Hepatocyte (in vitro differentiated cells): ENCODE results near the gene ADGRG6. TPM values are rescaled to one million over a fixed set of nuclear protein-coding genes. Genes with fewer than 3 reads are reported as not detected.

ENCODE experiments used
- DNase-seq: peaks from one replicate; pipeline ENCODE4 v3.0.0-alpha.2; 2016; ENCODE audit warnings: low spot score
- H2AFZ ChIP-seq: fragments of 200-600 bp; sonication (generic); 2 replicates; pipeline ENCODE4 v1.6.0; 2016; ENCODE audit warnings: antibody characterized with exemption, mild to moderate bottlenecking
- H3K27ac ChIP-seq: fragments of 200-600 bp; sonication (generic); 2 replicates; pipeline ENCODE4 v1.5.1; 2016; ENCODE audit warnings: mild to moderate bottlenecking
- H3K27me3 ChIP-seq: fragments of 200-600 bp; sonication (generic); 2 replicates; pipeline ENCODE4 v1.6.1; 2016
- H3K36me3 ChIP-seq: fragments of 200-600 bp; sonication (generic); replicated peaks from 2 replicates; pipeline ENCODE4 v1.5.1; 2016; ENCODE audit warnings: low read depth; ENCODE audit not compliant: insufficient read depth
- H3K4me1 ChIP-seq: fragments of 200-600 bp; sonication (generic); 2 replicates; pipeline ENCODE4 v1.5.1; 2016; ENCODE audit warnings: mild to moderate bottlenecking, moderate library complexity; ENCODE audit not compliant: insufficient read depth
- H3K4me2 ChIP-seq: fragments of 200-600 bp; sonication (generic); 2 replicates; pipeline ENCODE4 v1.6.0; 2016
- H3K4me3 ChIP-seq: fragments of 200-600 bp; sonication (generic); 2 replicates; pipeline ENCODE4 v1.5.1; 2016; ENCODE audit warnings: mild to moderate bottlenecking
- H3K79me2 ChIP-seq: fragments of 200-600 bp; sonication (generic); 2 replicates; pipeline ENCODE4 v1.6.0; 2017; ENCODE audit warnings: mild to moderate bottlenecking
- H3K9me2 ChIP-seq: fragments of 200-600 bp; sonication (generic); replicated peaks from 2 replicates; pipeline ENCODE4 v1.6.0; 2017; ENCODE audit warnings: mild to moderate bottlenecking; ENCODE audit not compliant: insufficient read depth
- H3K9me3 ChIP-seq: fragments of 200-600 bp; sonication (generic); 2 replicates; pipeline ENCODE4 v1.5.1; 2016; ENCODE audit warnings: low read depth, mild to moderate bottlenecking
- H4K20me1 ChIP-seq: fragments of 200-600 bp; sonication (generic); 2 replicates; pipeline ENCODE4 v1.6.0; 2016; ENCODE audit warnings: mild to moderate bottlenecking; ENCODE audit not compliant: insufficient read depth, poor library complexity, severe bottlenecking
- EZH2 ChIP-seq: fragments of 200-600 bp; sonication (generic); IDR thresholded peaks from 2 replicates; pipeline ENCODE4 v1.6.1; 2016; ENCODE audit warnings: antibody characterized with exemption, mild to moderate bottlenecking, borderline replicate concordance
- EZH2phosphoT487 ChIP-seq: fragments of 200-600 bp; sonication (generic); IDR thresholded peaks from one replicate; pipeline ENCODE4 v1.6.1; 2018; ENCODE audit warnings: antibody characterized with exemption, mild to moderate bottlenecking, low read depth, moderate library complexity; ENCODE audit not compliant: unreplicated experiment, severe bottlenecking
- WGBS: methylation state at CpG from one replicate; pipeline ENCODE4 v1.1.6; 2016; ENCODE audit warnings: low lambda C conversion rate; ENCODE audit errors: missing lambda C conversion rate; 5-methylcytosine and 5-hydroxymethylcytosine counted together
- polyA plus RNA-seq: library from polyadenylated mRNA; unstranded; fragments of >200 nt; fragmentation: Nextera tagmentation; extraction: Ambion mirVana; gene quantifications from 2 replicates; pipeline ENCODE4 v1.2.1, GENCODE V29; 2016
- total RNA-seq: library from RNA; depleted of rRNA; stranded (reverse); fragments of >200 nt; gene quantifications from 2 replicates; pipeline ENCODE4 v1.2.3, GENCODE V29; 2014
- TF ChIP-seq, protein P1 (sequence below): fragments of 200-600 bp; sonication (generic); IDR thresholded peaks from 2 replicates; pipeline ENCODE4 v1.5.1; 2016; ENCODE audit warnings: antibody characterized with exemption, mild to moderate bottlenecking; ENCODE audit not compliant: poor library complexity

The ADGRG6 gene
- total and polyA plus RNA-seq, 2 experiments from 2014 or later: 13.9 to 92.0 TPM

DNA sequence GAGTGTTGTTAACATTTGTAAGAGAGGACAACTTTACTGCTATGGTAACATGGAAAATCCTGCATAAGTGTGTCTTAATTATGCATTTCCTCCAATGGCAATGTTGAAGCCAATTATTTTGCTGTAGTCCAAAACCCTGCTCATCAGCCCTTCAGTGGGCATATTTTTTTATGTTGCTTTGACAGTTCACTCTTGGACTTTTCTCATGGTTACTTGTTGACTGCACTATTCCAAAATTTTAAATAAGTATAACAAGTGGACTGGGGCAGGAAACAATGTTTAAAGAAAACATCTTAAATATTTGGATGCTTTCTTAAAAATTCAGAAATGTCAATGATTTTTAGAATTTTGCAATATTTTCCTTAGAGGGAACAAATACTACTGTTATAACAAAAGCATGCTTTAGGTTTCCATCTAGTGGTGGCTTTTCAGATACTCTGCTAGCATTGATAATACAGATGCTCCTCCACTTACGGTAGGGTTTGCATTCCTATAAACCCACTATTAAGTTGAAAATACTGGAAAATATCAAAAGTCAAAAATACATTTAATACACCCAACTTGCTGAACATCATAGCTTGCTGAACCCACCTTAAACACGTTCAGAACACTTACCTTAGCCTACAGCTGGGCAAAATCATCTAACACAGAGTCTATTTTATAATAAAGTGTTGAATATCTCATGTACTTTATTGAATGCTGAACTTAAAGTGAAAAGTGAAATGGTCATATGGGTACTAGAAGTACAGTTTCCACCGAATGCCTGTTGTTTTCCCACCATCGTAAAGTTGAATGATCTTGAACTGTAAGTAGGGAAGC is 86.4 kb downstream of the ADGRG6 start:
- no peaks in the 10 kb centered on the region for H3K27me3 ChIP-seq
- H2AFZ ChIP-seq: no peak overlapping the region
- H3K4me3 ChIP-seq: no peak overlapping the region
- TF ChIP-seq, protein P1, sequence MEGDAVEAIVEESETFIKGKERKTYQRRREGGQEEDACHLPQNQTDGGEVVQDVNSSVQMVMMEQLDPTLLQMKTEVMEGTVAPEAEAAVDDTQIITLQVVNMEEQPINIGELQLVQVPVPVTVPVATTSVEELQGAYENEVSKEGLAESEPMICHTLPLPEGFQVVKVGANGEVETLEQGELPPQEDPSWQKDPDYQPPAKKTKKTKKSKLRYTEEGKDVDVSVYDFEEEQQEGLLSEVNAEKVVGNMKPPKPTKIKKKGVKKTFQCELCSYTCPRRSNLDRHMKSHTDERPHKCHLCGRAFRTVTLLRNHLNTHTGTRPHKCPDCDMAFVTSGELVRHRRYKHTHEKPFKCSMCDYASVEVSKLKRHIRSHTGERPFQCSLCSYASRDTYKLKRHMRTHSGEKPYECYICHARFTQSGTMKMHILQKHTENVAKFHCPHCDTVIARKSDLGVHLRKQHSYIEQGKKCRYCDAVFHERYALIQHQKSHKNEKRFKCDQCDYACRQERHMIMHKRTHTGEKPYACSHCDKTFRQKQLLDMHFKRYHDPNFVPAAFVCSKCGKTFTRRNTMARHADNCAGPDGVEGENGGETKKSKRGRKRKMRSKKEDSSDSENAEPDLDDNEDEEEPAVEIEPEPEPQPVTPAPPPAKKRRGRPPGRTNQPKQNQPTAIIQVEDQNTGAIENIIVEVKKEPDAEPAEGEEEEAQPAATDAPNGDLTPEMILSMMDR: peak; percentile 73
- no peak for TF ChIP-seq EZH2phosphoT487
- no peaks in the 10 kb centered on the region for H3K9me3 ChIP-seq
- 28% methylated on average over 4 of the region's 4 CpGs for WGBS
- H3K4me1 ChIP-seq: peaks cover 7% of the 10 kb centered on the region
- DNase-seq: peak; percentile 66
- H4K20me1 ChIP-seq: no peaks in the 10 kb centered on the region
- no peak overlapping the region for H3K27ac ChIP-seq
- H3K9me2 ChIP-seq: no peaks in the 10 kb centered on the region
- no peaks in the 10 kb centered on the region for H3K79me2 ChIP-seq
- no peaks in the 10 kb centered on the region for H3K36me3 ChIP-seq
- H3K4me2 ChIP-seq: no peak overlapping the region

- TF ChIP-seq EZH2: no peak
- TF ChIP-seq, protein P1: no peak
- no peak for TF ChIP-seq EZH2phosphoT487
- no peak for DNase-seq
- 90% methylated on average over 3 of the region's 3 CpGs for WGBS
- Histone ChIP-seq H3K4me3 (no peak overlapping the region), H3K9me3 (no peaks in the 10 kb centered on the region), H3K36me3 (no peaks in the 10 kb centered on the region), H3K27ac (no peak overlapping the region), H3K27me3 (no peaks in the 10 kb centered on the region), H4K20me1 (no peaks in the 10 kb centered on the region), H3K9me2 (no peaks in the 10 kb centered on the region), H3K79me2 (no peaks in the 10 kb centered on the region), H2AFZ (no peak overlapping the region), H3K4me2 (no peak overlapping the region), H3K4me1 (no peaks in the 10 kb centered on the region)
Observed at GRCh38 chr6:142395266-142395665, 93.5 kb downstream of the ADGRG6 start.

GRCh38 chr6:142395768-142396231 is 94.0 kb downstream of the ADGRG6 start:
- no peaks in the 10 kb centered on the region for H3K27me3 ChIP-seq
- no peaks in the 10 kb centered on the region for H3K4me1 ChIP-seq
- no peak overlapping the region for H3K4me2 ChIP-seq
- H3K27ac ChIP-seq: no peak overlapping the region
- no peak overlapping the region for H2AFZ ChIP-seq
- TF ChIP-seq EZH2phosphoT487: no peak
- TF ChIP-seq EZH2: no peak
- TF ChIP-seq, protein P1: no peak
- DNase-seq: no peak
- no peaks in the 10 kb centered on the region for H3K79me2 ChIP-seq
- 88% methylated on average over 1 of the region's 1 CpG for WGBS
- no peaks in the 10 kb centered on the region for H3K9me3 ChIP-seq
- no peaks in the 10 kb centered on the region for H4K20me1 ChIP-seq
- H3K36me3 ChIP-seq: no peaks in the 10 kb centered on the region
- no peaks in the 10 kb centered on the region for H3K9me2 ChIP-seq
- no peak overlapping the region for H3K4me3 ChIP-seq
